Smooth muscle cell (in vitro differentiated cells): ENCODE data around the gene HEPN1. TPM values are rescaled to one million over a fixed set of nuclear protein-coding genes. Genes with fewer than 3 reads are reported as not detected.

Experiments used
- DNase-seq: peaks from one replicate; lab custom pipeline; 2025; ENCODE audit not compliant: unreplicated experiment; lab: John Stamatoyannopoulos, UW
- H2AFZ ChIP-seq: fragments of 200-600 bp; sonication (generic); 2 replicates; pipeline ENCODE4 v1.6.0; 2016; ENCODE audit warnings: antibody characterized with exemption, low read depth, mild to moderate bottlenecking
- H3F3A ChIP-seq: fragments of 200-600 bp; sonication (generic); 2 replicates; pipeline ENCODE4 v1.6.0; 2017; ENCODE audit warnings: antibody characterized with exemption, low read depth
- H3K27ac ChIP-seq: fragments of 200-600 bp; sonication (generic); 2 replicates; pipeline ENCODE4 v1.5.1; 2016; ENCODE audit warnings: low read depth, mild to moderate bottlenecking
- H3K27me3 ChIP-seq: fragments of 200-600 bp; sonication (generic); 2 replicates; pipeline ENCODE4 v1.6.1; 2016; ENCODE audit warnings: low read depth, mild to moderate bottlenecking
- H3K36me3 ChIP-seq: fragments of 200-600 bp; sonication (generic); 2 replicates; pipeline ENCODE4 v1.5.1; 2016; ENCODE audit warnings: low read depth
- H3K4me1 ChIP-seq: fragments of 200-600 bp; sonication (generic); 2 replicates; pipeline ENCODE4 v1.5.1; 2016; ENCODE audit warnings: low read depth
- H3K4me2 ChIP-seq: fragments of 200-600 bp; sonication (generic); 2 replicates; pipeline ENCODE4 v1.6.0; 2016; ENCODE audit warnings: mild to moderate bottlenecking
- H3K4me3 ChIP-seq: fragments of 200-600 bp; sonication (generic); 2 replicates; pipeline ENCODE4 v1.5.1; 2016; ENCODE audit warnings: mild to moderate bottlenecking
- H3K79me2 ChIP-seq: fragments of 200-600 bp; sonication (generic); 2 replicates; pipeline ENCODE4 v1.6.0; 2016; ENCODE audit warnings: low read depth, mild to moderate bottlenecking
- H3K9ac ChIP-seq: fragments of 200-600 bp; sonication (generic); 2 replicates; pipeline ENCODE4 v1.6.0; 2016; ENCODE audit warnings: low read depth
- H3K9me3 ChIP-seq: fragments of 200-600 bp; sonication (generic); replicated peaks from 2 replicates; pipeline ENCODE4 v1.5.1; 2016; ENCODE audit warnings: low read depth
- H4K20me1 ChIP-seq: fragments of 200-600 bp; sonication (generic); 2 replicates; pipeline ENCODE4 v1.6.0; 2016; ENCODE audit warnings: low read depth
- WGBS: methylation state at CpG from one replicate; pipeline ENCODE4 v1.1.7; 2016; ENCODE audit warnings: low lambda C conversion rate; 5-methylcytosine and 5-hydroxymethylcytosine counted together
- polyA plus RNA-seq: library from polyadenylated mRNA; unstranded; fragments of >200 nt; fragmentation: Nextera tagmentation; extraction: Ambion mirVana; gene quantifications from 2 replicates; pipeline ENCODE4 v1.2.1, GENCODE V29; 2016
- total RNA-seq: library from RNA; depleted of rRNA; stranded (reverse); fragments of >200 nt; gene quantifications from 2 replicates; pipeline ENCODE4 v1.2.3, GENCODE V29; 2014
- TF ChIP-seq, protein P1 (sequence below): fragments of 200-600 bp; sonication (generic); IDR thresholded peaks from 2 replicates; pipeline ENCODE4 v1.5.1; 2017; ENCODE audit warnings: borderline replicate concordance, mild to moderate bottlenecking, antibody characterized with exemption; ENCODE audit not compliant: insufficient read depth, poor library complexity, severe bottlenecking

Gene HEPN1
- total and polyA plus RNA-seq, 2 experiments from 2014 or later = not detected

GRCh38 chr11:124923296-124923695, 4.2 kb downstream of the HEPN1 start:
- Histone ChIP-seq H3K79me2 (no peaks in the 10 kb centered on the region), H3K4me3 (no peak overlapping the region), H4K20me1 (no peaks in the 10 kb centered on the region), H2AFZ (no peak overlapping the region), H3K9ac (no peak overlapping the region), H3K9me3 (no peaks in the 10 kb centered on the region), H3K4me2 (no peak overlapping the region), H3K4me1 (peaks cover 4% of the 10 kb centered on the region), H3K27me3 (peaks cover 3% of the 10 kb centered on the region), H3K27ac (no peak overlapping the region), H3K36me3 (no peaks in the 10 kb centered on the region), H3F3A (no peaks in the 10 kb centered on the region)
- TF ChIP-seq, protein P1, sequence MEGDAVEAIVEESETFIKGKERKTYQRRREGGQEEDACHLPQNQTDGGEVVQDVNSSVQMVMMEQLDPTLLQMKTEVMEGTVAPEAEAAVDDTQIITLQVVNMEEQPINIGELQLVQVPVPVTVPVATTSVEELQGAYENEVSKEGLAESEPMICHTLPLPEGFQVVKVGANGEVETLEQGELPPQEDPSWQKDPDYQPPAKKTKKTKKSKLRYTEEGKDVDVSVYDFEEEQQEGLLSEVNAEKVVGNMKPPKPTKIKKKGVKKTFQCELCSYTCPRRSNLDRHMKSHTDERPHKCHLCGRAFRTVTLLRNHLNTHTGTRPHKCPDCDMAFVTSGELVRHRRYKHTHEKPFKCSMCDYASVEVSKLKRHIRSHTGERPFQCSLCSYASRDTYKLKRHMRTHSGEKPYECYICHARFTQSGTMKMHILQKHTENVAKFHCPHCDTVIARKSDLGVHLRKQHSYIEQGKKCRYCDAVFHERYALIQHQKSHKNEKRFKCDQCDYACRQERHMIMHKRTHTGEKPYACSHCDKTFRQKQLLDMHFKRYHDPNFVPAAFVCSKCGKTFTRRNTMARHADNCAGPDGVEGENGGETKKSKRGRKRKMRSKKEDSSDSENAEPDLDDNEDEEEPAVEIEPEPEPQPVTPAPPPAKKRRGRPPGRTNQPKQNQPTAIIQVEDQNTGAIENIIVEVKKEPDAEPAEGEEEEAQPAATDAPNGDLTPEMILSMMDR = no peak
- no peak for DNase-seq

DNA sequence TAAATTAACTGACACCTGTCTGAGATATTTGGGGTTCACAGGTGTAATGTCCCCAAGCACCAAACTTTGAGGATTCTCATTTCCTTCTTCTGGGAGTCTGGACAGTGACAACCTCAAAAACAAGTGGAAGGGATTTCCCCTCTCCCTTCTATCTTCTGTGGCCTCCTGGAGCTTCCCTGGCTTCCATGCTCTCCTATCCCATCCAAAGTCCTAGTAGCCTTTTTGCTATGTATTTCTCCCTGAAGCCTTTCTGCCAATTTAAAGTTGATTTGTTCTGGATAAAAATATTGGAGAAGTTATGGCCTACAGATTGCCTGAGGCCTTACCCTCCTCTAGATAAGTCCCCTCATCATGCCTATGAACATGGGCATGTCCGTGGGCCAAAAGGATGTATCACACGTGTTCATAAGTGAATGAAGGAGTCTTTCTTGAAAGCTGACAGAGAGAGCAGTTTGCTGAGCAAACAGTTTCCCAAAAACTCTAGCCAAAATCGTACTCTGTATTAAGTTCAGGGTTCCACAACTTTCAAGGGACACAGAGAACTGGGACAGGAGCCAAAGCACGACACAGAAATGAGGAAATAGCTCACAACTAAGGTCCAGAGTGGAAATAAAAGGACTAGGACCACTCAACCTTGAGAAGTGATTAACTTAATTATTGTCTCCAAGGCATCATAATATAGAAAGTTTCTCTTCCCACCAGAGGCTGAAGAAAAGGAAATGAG, 10.1 kb downstream of the HEPN1 start:
- no peak for DNase-seq
- no peaks in the 10 kb centered on the region for H3F3A ChIP-seq
- no peaks in the 10 kb centered on the region for H3K79me2 ChIP-seq
- TF ChIP-seq, protein P1 = no peak
- no peaks in the 10 kb centered on the region for H3K9me3 ChIP-seq
- no peak overlapping the region for H3K4me3 ChIP-seq
- H4K20me1 ChIP-seq = no peaks in the 10 kb centered on the region
- peaks cover 2% of the 10 kb centered on the region for H3K4me1 ChIP-seq
- H3K4me2 ChIP-seq = no peak overlapping the region
- 81% methylated on average over 4 of the region's 4 CpGs for WGBS
- H3K36me3 ChIP-seq = no peaks in the 10 kb centered on the region
- H3K9ac ChIP-seq = no peak overlapping the region
- H3K27ac ChIP-seq = no peak overlapping the region
- H2AFZ ChIP-seq = no peak overlapping the region
- peaks cover 3% of the 10 kb centered on the region for H3K27me3 ChIP-seq

- DNase-seq = no peak
- Histone ChIP-seq H3K9me3 (no peaks in the 10 kb centered on the region), H3F3A (no peaks in the 10 kb centered on the region), H2AFZ (no peak overlapping the region), H3K4me1 (peaks cover 17% of the 10 kb centered on the region), H4K20me1 (no peaks in the 10 kb centered on the region), H3K27ac (no peak overlapping the region), H3K4me2 (no peak overlapping the region), H3K4me3 (no peak overlapping the region), H3K36me3 (no peaks in the 10 kb centered on the region), H3K27me3 (peaks cover 5% of the 10 kb centered on the region), H3K9ac (no peak overlapping the region), H3K79me2 (no peaks in the 10 kb centered on the region)
- WGBS = 73% methylated on average over 3 of the region's 3 CpGs
- TF ChIP-seq, protein P1 = no peak
Observed at GRCh38 chr11:124930799-124931198, 11.7 kb downstream of the HEPN1 start.

DNA sequence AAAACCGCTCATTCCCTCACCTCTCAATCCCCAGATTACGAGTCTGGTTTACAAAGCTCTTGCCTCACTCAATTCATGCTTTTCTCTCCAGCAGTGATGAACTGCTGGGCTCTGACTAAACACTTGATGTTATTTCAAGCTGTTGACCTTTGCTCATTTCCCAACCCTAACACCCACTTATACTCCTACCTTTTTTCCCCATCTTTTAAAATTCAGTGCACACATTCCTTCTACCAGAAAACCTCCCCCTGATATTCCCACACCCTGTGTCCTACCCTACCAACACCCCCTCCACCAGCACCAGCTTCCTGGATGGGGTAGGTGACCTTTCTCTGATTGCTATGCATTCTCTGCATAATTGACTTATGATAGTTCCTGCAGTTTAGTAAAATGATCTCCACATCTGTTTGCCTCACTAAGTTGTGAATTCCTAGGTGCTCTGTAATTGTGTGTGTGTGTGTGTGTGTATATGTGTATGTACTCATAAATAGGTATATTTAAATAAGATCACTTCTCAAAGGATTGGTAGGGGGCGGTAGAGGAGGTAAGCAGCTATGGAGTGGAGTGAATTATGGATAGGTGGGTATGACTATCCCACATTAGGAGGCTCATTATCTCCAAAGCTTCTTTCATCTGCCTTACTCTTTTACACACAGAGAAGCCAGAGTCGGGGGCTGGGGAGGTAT, 16.0 kb downstream of the HEPN1 start:
- 63% methylated on average over 4 of the region's 4 CpGs for WGBS
- Histone ChIP-seq H3K9ac (no peak overlapping the region), H3K27me3 (peaks cover 13% of the 10 kb centered on the region), H4K20me1 (no peaks in the 10 kb centered on the region), H3K9me3 (no peaks in the 10 kb centered on the region), H3F3A (no peaks in the 10 kb centered on the region), H2AFZ (no peak overlapping the region), H3K27ac (no peak overlapping the region), H3K4me1 (peaks cover 18% of the 10 kb centered on the region), H3K4me2 (peak overlapping the region; percentile 33), H3K4me3 (no peak overlapping the region), H3K36me3 (no peaks in the 10 kb centered on the region), H3K79me2 (no peaks in the 10 kb centered on the region)
- DNase-seq = no peak
- TF ChIP-seq, protein P1 = no peak
